Measurements from ENCODE around the gene TSC22D4. TPM values are rescaled to one million over a fixed set of nuclear protein-coding genes. Genes with fewer than 3 reads are reported as not detected.

TSC22D4 gene
- total and polyA plus RNA-seq, 9 of the 15 experiments (the other 6 are each of a cell fraction or from before 2014, with no cell fraction given) = 0.37 to 107 (median 28.7) TPM

- CTCF ChIA-PET (ENCODE audit: low intra/inter-chr PET ratio) = interaction anchor here (0.7 kb wide), 1 partner anchor 28 kb away, joined by 4 read pairs; no protein-coding TSS in a partner anchor
- Histone ChIP-seq H3K9ac (ENCODE audit: insufficient read depth in 1 of 2, low read depth in 2 of 2, low read length in 2 of 2) (0 out of 4 replicates have a peak overlapping the region, but pooled peaks of 1 of the 2 experiments have one; percentile 16), H3K79me2 (ENCODE audit: control insufficient read depth, insufficient read depth, low read length) (no peaks in the 10 kb centered on the region), H4K20me1 (replicated peaks; ENCODE audit: control insufficient read depth, insufficient read depth, low read length) (no peaks in the 10 kb centered on the region), H3K4me2 (ENCODE audit: insufficient read depth, low read length) (no peak overlapping the region), H3K4me1 (replicated peaks in 1 of 2; ENCODE audit: control insufficient read depth in 2 of 2, insufficient read depth in 2 of 2, low read length in 2 of 2) (peaks cover 24 to 31% of the 10 kb centered on the region in 2 experiments; a peak in 4 of 5 replicates), H3K9me3 (replicated peaks; ENCODE audit: control insufficient read depth, insufficient read depth, low read depth, low read length) (no peaks in the 10 kb centered on the region), H3K36me3 (ENCODE audit: control insufficient read depth, insufficient read depth, low read length) (no peaks in the 10 kb centered on the region), H3K4me3 (no peak overlapping the region), H3K9me1 (ENCODE audit: control insufficient read depth, insufficient read depth, low read length) (no peaks in the 10 kb centered on the region), H3K27ac (ENCODE audit: extremely low read depth, low read depth, low read length) (no peak overlapping the region; the same call in 2 of the 3 replicates), H2AFZ (ENCODE audit: low read depth, low read length) (peak overlapping the region; percentile 37), H3K27me3 (ENCODE audit: control insufficient read depth in 2 of 2, insufficient read depth in 2 of 2, low read length in 2 of 2) (no peaks in the 10 kb centered on the region)
- no peak for TF ChIP-seq EHMT2 (IDR thresholded peaks at IDR 0.05)
- TF ChIP-seq DPF2 (IDR thresholded peaks at IDR 0.05) = peak; percentile 45; the same call in 1 of the 2 replicates
- peak; percentile 48; the same call in 1 of the 2 replicates for TF ChIP-seq SMARCA4 (IDR thresholded peaks at IDR 0.05)
- TF ChIP-seq MAFG (tag; conservative IDR thresholded peaks at IDR 0.05) = 0 out of 2 replicates have a peak, but pooled peaks have one; percentile 13
- TF ChIP-seq HDGF (IDR thresholded peaks at IDR 0.05) = peak; percentile 40; the same call in 1 of the 2 replicates
- TF ChIP-seq MLLT1 (IDR thresholded peaks at IDR 0.05) = 0 out of 4 replicates have a peak, but pooled peaks of 1 of the 2 experiments have one; percentile 20
- TF ChIP-seq ZNF316 (IDR thresholded peaks at IDR 0.05) = peak; percentile 3; the same call in 1 of the 2 replicates
- peak; percentile 18; the same call in 1 of the 2 replicates for TF ChIP-seq ARID1B (IDR thresholded peaks at IDR 0.05)
- TF ChIP-seq ZNF384 (IDR thresholded peaks at IDR 0.05; ENCODE audit: low read depth, low read length) = peak; percentile 89
- no peak for TF ChIP-seq ZNF785 (CRISPR knock-in tag; IDR thresholded peaks at IDR 0.05)
- no peak for TF ChIP-seq RBM34 (IDR thresholded peaks at IDR 0.05; ENCODE audit: borderline replicate concordance, insufficient read depth, low read length)
- 0 out of 2 replicates have a peak, but pooled peaks have one; percentile 21 for TF ChIP-seq HLTF (IDR thresholded peaks at IDR 0.05)
- TF ChIP-seq YBX1 (IDR thresholded peaks at IDR 0.05) = no peak
- peak; percentile 70; the same call in 1 of the 2 replicates for TF ChIP-seq BCOR (IDR thresholded peaks at IDR 0.05)
- TF ChIP-seq NKRF (IDR thresholded peaks at IDR 0.05; ENCODE audit: borderline replicate concordance) = 0 out of 2 replicates have a peak, but pooled peaks have one; percentile 10
- TF ChIP-seq SMARCE1 (IDR thresholded peaks at IDR 0.05) = peak; percentile 50; the same call in 1 of the 2 replicates
- peak; percentile 71 for TF ChIP-seq ZNF121 (CRISPR knock-in tag; conservative IDR thresholded peaks at IDR 0.05)
- in situ Hi-C loops (cut with MboI) = no loop called here
- DNase-seq (ENCODE audit: extremely low read depth in 1 of 4, low spot score in 3 of 4) (no peak), ATAC-seq (no peak), FAIRE-seq (no peak)
- no TSS peak for BruUV-seq (replicated peaks)
- intact Hi-C loops (cut with micrococcal nuclease) = no loop called here
- WGBS (ENCODE audit: insufficient coverage, low coverage, missing lambda C conversion rate) = 56% methylated on average over 8 of the region's 9 CpGs
- POLR2A ChIA-PET = interaction anchor here (0.6 to 1.4 kb wide), 2 partner anchors 23 to 78 kb away, joined by 3 to 4 read pairs; no protein-coding TSS in a partner anchor
Measured at GRCh38 chr7:100513212-100513810, 34.3 kb upstream of the TSC22D4 start.

Measured in K562 (cell line).